ENCODE data around the gene FALEC.

GRCh38 chr1:150534002-150534401, 18.4 kb downstream of the FALEC start:
- TF ChIP-seq YY1 (IDR thresholded peaks at IDR 0.05; ENCODE audit: insufficient read depth, insufficient read length), result no peak
- TF ChIP-seq ZNF274 (IDR thresholded peaks at IDR 0.05; ENCODE audit: low read depth, low read length), result no peak
